ENCODE data around the gene DUSP16. TPM values are rescaled to one million over a fixed set of nuclear protein-coding genes. Genes with fewer than 3 reads are reported as not detected.

The DUSP16 gene
- total RNA-seq, 1 experiment from 2014 or later: 10.6 TPM

DNA sequence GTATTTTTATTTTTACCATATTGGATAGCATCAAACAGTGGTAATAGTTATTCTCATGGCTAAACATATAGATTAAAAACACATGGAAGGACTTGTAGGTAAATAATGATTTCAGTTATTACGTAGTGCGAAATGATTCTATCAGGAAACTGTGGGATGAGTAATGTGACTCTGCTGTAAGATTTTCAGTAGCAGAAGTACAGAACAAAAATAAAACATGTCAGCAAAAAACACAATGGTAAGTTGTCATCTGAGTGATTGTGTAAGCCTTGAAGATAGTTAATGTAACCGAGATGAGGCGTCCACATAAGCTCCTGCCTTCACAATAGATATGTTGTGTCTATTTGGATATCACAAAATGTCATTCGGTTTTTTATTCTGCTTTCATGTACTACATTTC lies 106.0 kb downstream of the DUSP16 start:
- Histone ChIP-seq H3K4me1 (ENCODE audit: insufficient read depth, low read length, poor library complexity, severe bottlenecking) (no peaks in the 10 kb centered on the region), H3K4me3 (ENCODE audit: low read depth, low read length, poor library complexity, severe bottlenecking) (no peak overlapping the region), H3K27me3 (replicated peaks; ENCODE audit: insufficient read depth, low read depth, low read length, poor library complexity) (no peaks in the 10 kb centered on the region), H3K9me3 (ENCODE audit: low read depth, low read length, poor library complexity, severe bottlenecking) (no peaks in the 10 kb centered on the region), H3K27ac (ENCODE audit: low read depth, low read length, poor library complexity, severe bottlenecking) (no peak overlapping the region), H3K36me3 (ENCODE audit: insufficient read depth, low read length, poor library complexity, severe bottlenecking) (no peaks in the 10 kb centered on the region)
- DNase-seq (ENCODE audit: low spot score): peak; percentile 25
- intact Hi-C loops (cut with micrococcal nuclease; ENCODE audit: unreplicated experiment): no loop called here
- ChIA-PET POLR2A (ENCODE audit: low non-redundant PET) (no interaction called here), CTCF (no interaction called here)
- BruUV-seq (replicated peaks): no TSS peak
- TF ChIP-seq EZH2 (IDR thresholded peaks at IDR 0.05; ENCODE audit: borderline replicate concordance, low read depth, low read length, poor library complexity, severe bottlenecking): no peak
- TF ChIP-seq, protein P1, sequence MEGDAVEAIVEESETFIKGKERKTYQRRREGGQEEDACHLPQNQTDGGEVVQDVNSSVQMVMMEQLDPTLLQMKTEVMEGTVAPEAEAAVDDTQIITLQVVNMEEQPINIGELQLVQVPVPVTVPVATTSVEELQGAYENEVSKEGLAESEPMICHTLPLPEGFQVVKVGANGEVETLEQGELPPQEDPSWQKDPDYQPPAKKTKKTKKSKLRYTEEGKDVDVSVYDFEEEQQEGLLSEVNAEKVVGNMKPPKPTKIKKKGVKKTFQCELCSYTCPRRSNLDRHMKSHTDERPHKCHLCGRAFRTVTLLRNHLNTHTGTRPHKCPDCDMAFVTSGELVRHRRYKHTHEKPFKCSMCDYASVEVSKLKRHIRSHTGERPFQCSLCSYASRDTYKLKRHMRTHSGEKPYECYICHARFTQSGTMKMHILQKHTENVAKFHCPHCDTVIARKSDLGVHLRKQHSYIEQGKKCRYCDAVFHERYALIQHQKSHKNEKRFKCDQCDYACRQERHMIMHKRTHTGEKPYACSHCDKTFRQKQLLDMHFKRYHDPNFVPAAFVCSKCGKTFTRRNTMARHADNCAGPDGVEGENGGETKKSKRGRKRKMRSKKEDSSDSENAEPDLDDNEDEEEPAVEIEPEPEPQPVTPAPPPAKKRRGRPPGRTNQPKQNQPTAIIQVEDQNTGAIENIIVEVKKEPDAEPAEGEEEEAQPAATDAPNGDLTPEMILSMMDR (conservative IDR thresholded peaks at IDR 0.05; ENCODE audit: low read depth, low read length): no peak

DNA sequence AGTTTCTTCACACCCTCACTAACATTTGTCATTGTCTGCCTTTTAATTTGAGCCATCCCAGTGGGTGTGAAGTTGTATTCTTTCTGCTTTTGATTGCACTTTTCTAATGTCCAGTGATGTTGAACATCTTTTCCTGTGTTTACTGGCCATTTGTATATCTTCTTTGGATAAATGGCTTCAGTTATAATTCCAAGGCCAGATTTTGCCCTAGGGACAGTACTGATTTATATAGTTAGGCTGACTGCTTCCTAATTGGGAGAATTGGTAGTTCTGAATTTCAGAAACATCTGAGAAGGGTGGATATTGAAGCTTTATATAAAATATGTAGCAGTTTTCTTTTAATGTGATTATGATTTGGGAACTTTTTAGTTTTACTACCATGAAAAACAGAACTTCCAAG lies 108.3 kb downstream of the DUSP16 start:
- POLR2A ChIA-PET (ENCODE audit: low non-redundant PET): interaction anchor here (0.6 kb wide), 1 partner anchor 24 kb away, joined by 6 read pairs; no protein-coding TSS in a partner anchor

DNA sequence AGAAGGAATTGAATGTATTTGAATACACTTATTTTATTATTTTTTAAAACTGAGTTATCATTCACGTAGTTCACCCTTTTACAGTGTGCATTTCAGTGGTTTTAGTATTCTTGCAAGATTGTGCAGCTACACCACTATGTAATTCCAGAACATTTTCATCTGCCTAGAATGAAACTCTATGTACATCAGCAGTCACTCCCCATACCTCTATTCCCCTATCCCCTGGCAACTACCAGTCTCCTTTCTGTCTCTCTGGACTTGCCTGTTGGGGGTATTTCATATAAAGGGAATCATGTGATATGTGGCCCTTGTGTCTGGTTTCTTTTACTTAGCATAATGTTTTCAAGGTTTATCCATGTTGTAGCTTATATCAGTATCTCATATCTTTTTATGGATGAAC lies 109.0 kb downstream of the DUSP16 start:
- POLR2A ChIA-PET (ENCODE audit: low non-redundant PET): no interaction called here
- intact Hi-C loops (cut with micrococcal nuclease; ENCODE audit: unreplicated experiment): no loop called here
- no TSS peak for BruUV-seq (replicated peaks)
- TF ChIP-seq, protein P1 (conservative IDR thresholded peaks at IDR 0.05; ENCODE audit: low read depth, low read length): no peak
- TF ChIP-seq EZH2 (IDR thresholded peaks at IDR 0.05; ENCODE audit: borderline replicate concordance, low read depth, low read length, poor library complexity, severe bottlenecking): no peak
- no peak overlapping the region for H3K27ac ChIP-seq (ENCODE audit: low read depth, low read length, poor library complexity, severe bottlenecking)
- no peak for DNase-seq (ENCODE audit: low spot score)
- no peaks in the 10 kb centered on the region for H3K36me3 ChIP-seq (ENCODE audit: insufficient read depth, low read length, poor library complexity, severe bottlenecking)
- CTCF ChIA-PET: no interaction called here
- no peaks in the 10 kb centered on the region for H3K4me1 ChIP-seq (ENCODE audit: insufficient read depth, low read length, poor library complexity, severe bottlenecking)
- H3K4me3 ChIP-seq (ENCODE audit: low read depth, low read length, poor library complexity, severe bottlenecking): no peak overlapping the region
- H3K9me3 ChIP-seq (ENCODE audit: low read depth, low read length, poor library complexity, severe bottlenecking): no peaks in the 10 kb centered on the region
- no peaks in the 10 kb centered on the region for H3K27me3 ChIP-seq (replicated peaks; ENCODE audit: insufficient read depth, low read depth, low read length, poor library complexity)

More for the DNA sequence above, 108.3 kb downstream of the DUSP16 start:
- intact Hi-C loops (cut with micrococcal nuclease; ENCODE audit: unreplicated experiment): no loop called here
- CTCF ChIA-PET: no interaction called here
- Histone ChIP-seq H3K9me3 (ENCODE audit: low read depth, low read length, poor library complexity, severe bottlenecking) (no peaks in the 10 kb centered on the region), H3K4me3 (ENCODE audit: low read depth, low read length, poor library complexity, severe bottlenecking) (no peak overlapping the region), H3K27me3 (replicated peaks; ENCODE audit: insufficient read depth, low read depth, low read length, poor library complexity) (no peaks in the 10 kb centered on the region), H3K36me3 (ENCODE audit: insufficient read depth, low read length, poor library complexity, severe bottlenecking) (no peaks in the 10 kb centered on the region), H3K4me1 (ENCODE audit: insufficient read depth, low read length, poor library complexity, severe bottlenecking) (no peaks in the 10 kb centered on the region), H3K27ac (ENCODE audit: low read depth, low read length, poor library complexity, severe bottlenecking) (no peak overlapping the region)
- TF ChIP-seq EZH2 (IDR thresholded peaks at IDR 0.05; ENCODE audit: borderline replicate concordance, low read depth, low read length, poor library complexity, severe bottlenecking): no peak
- TF ChIP-seq, protein P1 (conservative IDR thresholded peaks at IDR 0.05; ENCODE audit: low read depth, low read length): no peak
- BruUV-seq (replicated peaks): no TSS peak
- DNase-seq (ENCODE audit: low spot score): no peak
